Glutamatergic neuron (in vitro differentiated cells): ENCODE measurements around the gene NPM3. TPM values are rescaled to one million over a fixed set of nuclear protein-coding genes. Genes with fewer than 3 reads are reported as not detected.

ENCODE experiments used
- DNase-seq: peaks from one replicate; pipeline ENCODE4 v3.0.0; 2022
- H3K27ac Mint-ChIP-seq: one replicate; pipeline ENCODE4 v1.8.0; 2020; ENCODE audit warnings: mild to moderate bottlenecking, mixed read lengths, inconsistent platforms; ENCODE audit not compliant: unreplicated experiment
- H3K27me3 Mint-ChIP-seq: one replicate; pipeline ENCODE4 v1.8.0; 2020; ENCODE audit warnings: mild to moderate bottlenecking, moderate library complexity, mixed read lengths, inconsistent platforms; ENCODE audit not compliant: unreplicated experiment
- H3K36me3 Mint-ChIP-seq: one replicate; pipeline ENCODE4 v1.8.0; 2020; ENCODE audit warnings: mild to moderate bottlenecking, mixed read lengths, inconsistent platforms; ENCODE audit not compliant: unreplicated experiment
- H3K4me1 Mint-ChIP-seq: one replicate; pipeline ENCODE4 v1.8.0; 2020; ENCODE audit warnings: mild to moderate bottlenecking, low read depth, mixed read lengths, inconsistent platforms; ENCODE audit not compliant: unreplicated experiment
- H3K4me3 Mint-ChIP-seq: one replicate; pipeline ENCODE4 v1.8.0; 2020; ENCODE audit warnings: mild to moderate bottlenecking, mixed read lengths, inconsistent platforms; ENCODE audit not compliant: unreplicated experiment
- H3K9me3 Mint-ChIP-seq: one replicate; pipeline ENCODE4 v1.8.0; 2020; ENCODE audit warnings: mild to moderate bottlenecking, moderate library complexity, mixed read lengths, inconsistent platforms; ENCODE audit not compliant: unreplicated experiment
- CTCF ChIP-seq: fragments of 200-600 bp; sonication (generic); IDR thresholded peaks from one replicate; pipeline ENCODE4 v1.5.0; 2021; ENCODE audit not compliant: partially characterized antibody, unreplicated experiment
- total RNA-seq: library from RNA; stranded (reverse); fragmentation: NEBNext Ultra II Directional; extraction: Animal tissue kit (Norgen Biotek cat#: 25700); gene quantifications from one replicate; pipeline ENCODE4 v1.2.1, GENCODE V29; 2021; ENCODE audit not compliant: unreplicated experiment

NPM3 gene
- total RNA-seq, 1 donor from 2014 or later: 18.1 TPM

DNA sequence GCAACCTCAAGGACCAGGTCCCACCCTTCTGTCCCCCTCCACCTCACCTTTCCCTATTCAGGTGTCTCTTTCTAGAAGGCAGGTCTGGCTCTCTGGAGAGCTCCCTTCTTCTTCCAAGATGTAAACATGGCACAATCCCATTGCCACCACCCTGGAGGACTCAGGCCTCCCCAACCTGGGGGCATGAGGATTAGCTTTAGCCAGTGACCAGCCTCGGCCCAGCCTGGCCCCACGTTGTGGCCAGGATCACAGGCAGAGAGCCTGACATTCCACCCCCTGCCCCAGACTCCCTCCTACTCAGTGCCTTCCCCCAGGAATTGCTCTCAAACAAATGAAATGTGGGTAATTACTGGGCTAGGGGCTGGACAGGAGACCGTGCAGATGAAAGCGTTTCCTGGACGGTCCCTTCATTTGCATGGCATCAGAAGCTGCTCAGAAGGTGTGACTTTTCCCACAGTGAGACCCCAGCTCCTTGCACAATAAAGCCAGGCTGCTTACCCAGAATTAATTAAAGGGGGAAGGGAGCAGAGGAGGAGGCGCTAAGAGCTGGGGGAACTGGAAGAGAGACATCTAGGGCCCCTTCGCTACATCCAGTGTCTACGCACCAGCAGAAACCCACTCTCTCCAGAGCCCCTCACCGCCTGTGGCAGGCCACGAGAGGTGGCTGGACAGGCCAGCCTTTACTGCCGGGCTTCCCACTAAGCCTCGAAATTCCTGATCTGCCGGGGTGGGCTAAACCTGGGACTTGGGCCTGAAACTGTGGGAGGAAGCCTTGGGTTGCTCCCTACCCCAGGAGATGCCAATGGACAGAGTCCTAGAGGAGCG is 15.1 kb downstream of the NPM3 start:
- DNase-seq: no peak
- H3K27me3 Mint-ChIP-seq: peaks cover 14% of the 10 kb centered on the region
- H3K27ac Mint-ChIP-seq: no peak overlapping the region
- H3K9me3 Mint-ChIP-seq: peaks cover 3% of the 10 kb centered on the region
- peaks cover 13% of the 10 kb centered on the region for H3K4me1 Mint-ChIP-seq
- no peak for TF ChIP-seq CTCF
- H3K4me3 Mint-ChIP-seq: no peak overlapping the region
- no peaks in the 10 kb centered on the region for H3K36me3 Mint-ChIP-seq

DNA sequence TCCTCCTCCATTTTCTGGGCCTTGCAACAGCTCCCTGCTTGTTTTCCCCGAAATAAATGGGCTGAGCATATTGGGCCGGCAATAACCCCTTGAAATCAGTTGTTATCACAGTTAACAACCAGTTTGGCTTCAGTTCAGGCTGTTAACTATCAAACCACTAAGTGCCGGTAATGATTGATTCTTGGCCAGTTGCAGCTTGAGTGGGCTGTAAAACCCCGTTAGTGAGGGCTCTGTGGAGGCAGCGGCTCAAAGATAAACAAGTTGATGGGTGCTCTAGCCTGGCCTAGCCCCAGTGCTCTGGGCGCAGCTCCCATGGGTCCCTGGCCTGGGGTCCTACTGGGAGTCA is 15.7 kb downstream of the NPM3 start:
- DNase-seq: no peak
- Mint-ChIP-seq H3K27me3 (peaks cover 11% of the 10 kb centered on the region), H3K4me3 (no peak overlapping the region), H3K36me3 (no peaks in the 10 kb centered on the region), H3K9me3 (peaks cover 3% of the 10 kb centered on the region), H3K4me1 (peaks cover 10% of the 10 kb centered on the region), H3K27ac (no peak overlapping the region)
- no peak for TF ChIP-seq CTCF

DNA sequence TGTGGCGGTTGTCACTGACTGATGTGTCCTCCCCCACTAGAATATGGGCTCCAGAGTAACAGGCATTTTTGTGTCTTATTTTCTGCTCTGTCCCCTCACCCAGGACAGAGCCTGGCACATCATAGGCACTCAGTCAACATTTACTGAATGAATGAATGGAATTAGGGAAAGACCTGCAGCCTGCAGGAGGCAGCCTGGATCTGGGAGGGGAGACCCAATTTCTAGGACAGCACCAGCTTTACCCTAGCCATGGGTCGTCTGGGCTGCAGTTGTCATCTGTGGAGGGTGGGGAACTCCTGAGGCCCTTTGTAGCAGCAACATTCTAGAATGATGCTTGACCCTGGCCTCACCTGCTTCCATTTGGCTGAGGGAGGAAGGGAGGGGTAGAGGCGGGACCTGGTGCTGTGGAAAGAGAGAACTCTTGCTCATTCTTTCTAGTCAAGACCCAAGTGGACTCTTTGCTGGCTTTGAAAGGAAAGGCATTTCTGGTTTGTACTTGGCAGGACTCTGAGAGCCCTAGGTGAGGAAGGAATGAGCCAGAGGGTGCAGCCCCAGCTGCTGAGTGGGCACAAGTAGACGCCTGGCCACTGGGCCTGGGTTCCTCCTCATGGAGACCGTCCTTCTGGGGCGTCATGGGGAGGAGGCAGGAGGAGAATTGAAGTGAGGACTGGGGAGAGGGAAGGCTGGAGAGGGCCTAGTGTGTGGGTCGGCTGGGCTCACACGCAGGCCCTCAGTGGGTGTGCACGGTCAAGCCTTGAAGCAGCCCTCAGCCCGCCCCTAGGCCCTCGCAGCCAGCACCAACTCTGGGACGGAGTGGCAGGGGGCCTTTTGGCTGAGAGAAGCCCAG is 16.3 kb downstream of the NPM3 start:
- peaks cover 11% of the 10 kb centered on the region for H3K27me3 Mint-ChIP-seq
- H3K27ac Mint-ChIP-seq: no peak overlapping the region
- TF ChIP-seq CTCF: no peak

GRCh38 chr10:101766306-101766705 is 16.9 kb downstream of the NPM3 start:
- TF ChIP-seq CTCF: no peak
- Mint-ChIP-seq H3K27ac (no peak overlapping the region), H3K4me1 (peaks cover 10% of the 10 kb centered on the region), H3K4me3 (no peak overlapping the region), H3K9me3 (peaks cover 3% of the 10 kb centered on the region), H3K36me3 (no peaks in the 10 kb centered on the region), H3K27me3 (peaks cover 11% of the 10 kb centered on the region)
- DNase-seq: no peak

More for the DNA sequence above, 16.3 kb downstream of the NPM3 start:
- H3K36me3 Mint-ChIP-seq: no peaks in the 10 kb centered on the region
- DNase-seq: no peak
- no peak overlapping the region for H3K4me3 Mint-ChIP-seq
- H3K4me1 Mint-ChIP-seq: peaks cover 10% of the 10 kb centered on the region
- H3K9me3 Mint-ChIP-seq: peaks cover 3% of the 10 kb centered on the region
